Urinary bladder (tissue), 4 donors: ENCODE measurements around the gene ASF1B. TPM values are rescaled to one million over a fixed set of nuclear protein-coding genes. Genes with fewer than 3 reads are reported as not detected.

Experiments used
- DNase-seq: peaks from one replicate; pipeline ENCODE4 v3.0.0-alpha.2; 2015; ENCODE audit errors: extremely low spot score
- H3K27ac ChIP-seq: one replicate; pipeline ENCODE4 v1.5.1; 2013; ENCODE audit warnings: low read depth, mild to moderate bottlenecking, moderate library complexity
- H3K36me3 ChIP-seq: one replicate; pipeline ENCODE4 v1.6.1; 2013; ENCODE audit warnings: mild to moderate bottlenecking, moderate library complexity; ENCODE audit not compliant: insufficient read depth
- H3K4me1 ChIP-seq: one replicate; pipeline ENCODE4 v1.6.1; 2013; ENCODE audit warnings: mild to moderate bottlenecking, moderate library complexity; ENCODE audit not compliant: insufficient read depth
- H3K4me3 ChIP-seq: one replicate; pipeline ENCODE4 v1.5.1; 2013; ENCODE audit warnings: low read depth, low read length
- WGBS: extraction: QIAGEN DNeasy Blood & Tissue Kit; methylation state at CpG from one replicate; pipeline ENCODE4 v1.1.7; 2013; 5-methylcytosine and 5-hydroxymethylcytosine counted together
- polyA plus RNA-seq: library from polyadenylated mRNA; stranded (reverse); fragments of 200-250 nt; gene quantifications from one replicate; pipeline ENCODE4 v1.2.3, GENCODE V29; 2013
- total RNA-seq: library from RNA; depleted of rRNA; stranded (reverse); fragments of >200 nt; gene quantifications from one replicate; pipeline ENCODE4 v1.2.3, GENCODE V29; 2014
- donor health status: healthy with polysubstance abuse.
- donor health status: healthy.

ASF1B gene
- total and polyA plus RNA-seq, 2 donors, result 1.2 to 6.7 TPM

- Histone ChIP-seq H3K27ac (no peak overlapping the region), H3K4me3 (no peak overlapping the region), H3K4me1 (no peaks in the 10 kb centered on the region), H3K36me3 (no peaks in the 10 kb centered on the region)
- DNase-seq, result no peak
- 88% methylated on average over 30 of the region's 30 CpGs for WGBS
Observed at GRCh38 chr19:14088634-14089411, 47.6 kb downstream of the ASF1B start.

- DNase-seq, result no peak
- WGBS, result 89% methylated on average over 5 of the region's 5 CpGs
Observed at GRCh38 chr19:14086098-14086497, 50.3 kb downstream of the ASF1B start.

GRCh38 chr19:14085309-14085995, 50.9 kb downstream of the ASF1B start, which contains the start of gene C19orf67:
C19orf67 (minus strand) TSS chr19:14085783; CDS start chr19:14085627, 156 bp downstream.
- Histone ChIP-seq H3K4me1 (no peaks in the 10 kb centered on the region), H3K4me3 (no peak within 1 kb of the TSS), H3K27ac (no peak within 1 kb of the TSS), H3K36me3 (no peaks in the 10 kb centered on the region)
- DNase-seq, result no peak
- 52% methylated on average over 54 of the region's 54 CpGs for WGBS

More at GRCh38 chr19:14086098-14086497, 50.3 kb downstream of the ASF1B start:
- Histone ChIP-seq H3K27ac (no peak overlapping the region), H3K4me1 (no peaks in the 10 kb centered on the region), H3K36me3 (no peaks in the 10 kb centered on the region), H3K4me3 (no peak overlapping the region)

- Histone ChIP-seq H3K4me3 (no peak overlapping the region), H3K4me1 (no peaks in the 10 kb centered on the region), H3K27ac (no peak overlapping the region), H3K36me3 (no peaks in the 10 kb centered on the region)
- WGBS, result 89% methylated on average over 1 of the region's 1 CpG
- no peak for DNase-seq
Observed at GRCh38 chr19:14082675-14082960, 53.8 kb downstream of the ASF1B start.

- no peak for DNase-seq
- Histone ChIP-seq H3K36me3 (no peaks in the 10 kb centered on the region), H3K4me3 (peak overlapping the region; percentile 71), H3K27ac (peak overlapping the region; percentile 79), H3K4me1 (no peaks in the 10 kb centered on the region)
- WGBS, result 23% methylated on average over 24 of the region's 24 CpGs
Observed at GRCh38 chr19:14081797-14082674, 54.4 kb downstream of the ASF1B start.

GRCh38 chr19:14080887-14081796, 55.2 kb downstream of the ASF1B start:
- peak overlapping the region; percentile 80 for H3K27ac ChIP-seq
- H3K4me1 ChIP-seq, result no peaks in the 10 kb centered on the region
- WGBS, result under 1% methylated on average over 50 of the region's 50 CpGs
- H3K4me3 ChIP-seq, result peak overlapping the region; percentile 71
- DNase-seq, result peak; percentile 99
- no peaks in the 10 kb centered on the region for H3K36me3 ChIP-seq

GRCh38 chr19:14078411-14078810, 58.0 kb downstream of the ASF1B start:
- no peaks in the 10 kb centered on the region for H3K4me1 ChIP-seq
- H3K36me3 ChIP-seq, result no peaks in the 10 kb centered on the region
- no peak overlapping the region for H3K4me3 ChIP-seq
- H3K27ac ChIP-seq, result no peak overlapping the region
- WGBS, result 72% methylated on average over 2 of the region's 2 CpGs
- no peak for DNase-seq

GRCh38 chr19:14073925-14074838, 62.2 kb downstream of the ASF1B start:
- Histone ChIP-seq H3K27ac (peak overlapping the region; percentile 86), H3K4me3 (peak overlapping the region; percentile 51), H3K36me3 (no peaks in the 10 kb centered on the region), H3K4me1 (peaks cover 2% of the 10 kb centered on the region)
- no peak for DNase-seq
- WGBS, result 4% methylated on average over 44 of the region's 44 CpGs

- Histone ChIP-seq H3K4me1 (peaks cover 2% of the 10 kb centered on the region), H3K36me3 (no peaks in the 10 kb centered on the region), H3K4me3 (peak overlapping the region; percentile 51), H3K27ac (peak overlapping the region; percentile 86)
- no peak for DNase-seq
- under 1% methylated on average over 106 of the region's 106 CpGs for WGBS
Observed at GRCh38 chr19:14073261-14073924, 63.0 kb downstream of the ASF1B start.

- Histone ChIP-seq H3K27ac (peak within 1 kb of the TSS; percentile 86), H3K4me3 (peak within 1 kb of the TSS; percentile 51), H3K36me3 (no peaks in the 10 kb centered on the region), H3K4me1 (peaks cover 2% of the 10 kb centered on the region)
- 2% methylated on average over 51 of the region's 51 CpGs for WGBS
- no peak for DNase-seq
Observed at GRCh38 chr19:14072535-14073260, 63.7 kb downstream of the ASF1B start, which contains the start of gene MISP3. MISP3 (plus strand) TSS chr19:14072786; CDS start chr19:14073310, 524 bp downstream.
